H1 (cell line): ENCODE measurements around the gene SZT2. TPM values are rescaled to one million over a fixed set of nuclear protein-coding genes. Genes with fewer than 3 reads are reported as not detected.

Experiments
- CTCF ChIA-PET: fragments of 300-600 bp; sonication (Branson Sonifier 250); formaldehyde crosslinking; loops from one replicate; lab custom pipeline; 2021; ENCODE audit not compliant: partially characterized antibody; lab: Charles Lee
- POLR2A ChIA-PET: fragments of 300-600 bp; sonication (Branson Sonifier 250); formaldehyde crosslinking; loops from one replicate; lab custom pipeline; 2021; ENCODE audit warnings: inconsistent platforms; ENCODE audit not compliant: partially characterized antibody; lab: Charles Lee
- DNase-seq, 2 experiments: peaks; one replicate each; pipeline versions ENCODE4 v3.0.0 to v3.0.0-alpha.2; 2010 to 2022; ENCODE audit warnings: low spot score in 2 of 2, low read depth in 1 of 2, mixed read lengths in 1 of 2
- FAIRE-seq: peaks from 2 replicates; lab custom pipeline; 2011; peaks lifted over from hg19 to GRCh38; lab: Jason Lieb, UNC
- H2AFZ ChIP-seq: 2 replicates; pipeline ENCODE4 v1.8.1; 2012; ENCODE audit warnings: low read length, inconsistent platforms
- H2AK5ac ChIP-seq: 2 replicates; pipeline ENCODE4 v1.6.1; 2013; ENCODE audit warnings: low read depth, low read length
- H2BK120ac ChIP-seq: replicated peaks from 2 replicates; pipeline ENCODE3; 2013; ENCODE audit warnings: low read depth, low read length, inconsistent platforms
- H2BK12ac ChIP-seq: 2 replicates; pipeline ENCODE4 v1.6.1; 2013; ENCODE audit warnings: low read depth, low read length
- H2BK15ac ChIP-seq: 2 replicates; pipeline ENCODE4 v1.6.1; 2013; ENCODE audit warnings: low read length
- H2BK20ac ChIP-seq: 2 replicates; pipeline ENCODE4 v1.6.1; 2013; ENCODE audit warnings: low read length
- H2BK5ac ChIP-seq: 2 replicates; pipeline ENCODE4 v1.6.1; 2013; ENCODE audit warnings: low read depth, low read length
- H3K14ac ChIP-seq: 2 replicates; pipeline ENCODE4 v1.6.1; 2013; ENCODE audit warnings: inconsistent platforms; ENCODE audit not compliant: insufficient read length
- H3K18ac ChIP-seq: 2 replicates; pipeline ENCODE4 v1.6.1; 2013; ENCODE audit warnings: low read length; ENCODE audit errors: extremely low read depth
- H3K23ac ChIP-seq: 2 replicates; pipeline ENCODE4 v1.6.1; 2013; ENCODE audit warnings: inconsistent platforms; ENCODE audit not compliant: insufficient read length
- H3K23me2 ChIP-seq: 2 replicates; pipeline ENCODE4 v1.6.1; 2013; ENCODE audit warnings: low read depth, low read length
- H3K27ac ChIP-seq: 2 replicates; pipeline ENCODE4 v1.6.1; 2011; ENCODE audit warnings: low read depth, low read length, inconsistent platforms
- H3K27me3 ChIP-seq, 4 experiments: replicated peaks in 1 of 4; 1 replicate in 1 of 4; 2 replicates in 3 of 4; pipeline versions ENCODE4 v1.6.1 to v1.8.1; 2011 to 2013; ENCODE audit warnings: low read length in 3 of 4, mild to moderate bottlenecking in 3 of 4, inconsistent platforms in 2 of 4, mixed read lengths in 2 of 4, moderate library complexity in 1 of 4; ENCODE audit not compliant: control insufficient read depth in 3 of 4, insufficient read depth in 3 of 4; ENCODE audit errors: extremely low read depth in 1 of 4
- H3K36me3 ChIP-seq, 4 experiments: 2 replicates each; pipeline versions ENCODE4 v1.6.1 to v1.8.1; 2011 to 2013; ENCODE audit warnings: mild to moderate bottlenecking in 4 of 4, low read length in 3 of 4, moderate library complexity in 2 of 4, control low read depth in 1 of 4, inconsistent platforms in 1 of 4; ENCODE audit not compliant: insufficient read depth in 4 of 4, control insufficient read depth in 2 of 4
- H3K4ac ChIP-seq: replicated peaks from 2 replicates; pipeline ENCODE3; 2013; ENCODE audit warnings: low read length, low read depth, mixed read lengths, inconsistent platforms; ENCODE audit not compliant: insufficient read length
- H3K4me1 ChIP-seq, 4 experiments: replicated peaks in 1 of 4; 1 replicate in 1 of 4; 2 replicates in 3 of 4; pipeline versions ENCODE4 v1.6.1 to v1.8.1; 2011 to 2013; ENCODE audit warnings: low read length in 3 of 4, inconsistent platforms in 2 of 4, mixed read lengths in 1 of 4; ENCODE audit not compliant: insufficient read depth in 4 of 4, control insufficient read depth in 3 of 4
- H3K4me2 ChIP-seq, 2 experiments: 2 replicates each; pipeline versions ENCODE4 v1.6.1 to v1.8.1; 2011 to 2013; ENCODE audit warnings: low read depth in 2 of 2, low read length in 2 of 2, control low read depth in 1 of 2, inconsistent platforms in 1 of 2, mild to moderate bottlenecking in 1 of 2; ENCODE audit not compliant: insufficient read depth in 1 of 2
- H3K4me3 ChIP-seq, 4 experiments: fragments of 200-600, 300-600 bp in 1 of 4; sonication (generic), shearing (Covaris generic), sonication (Bioruptor Twin) in 1 of 4; 2 replicates each; pipeline versions ENCODE4 v1.5.1 to v1.8.1; 2011 to 2016; ENCODE audit warnings: low read length in 4 of 4, low read depth in 3 of 4, control low read depth in 2 of 4, inconsistent platforms in 2 of 4, mild to moderate bottlenecking in 2 of 4, mixed read lengths in 1 of 4, moderate library complexity in 1 of 4; ENCODE audit not compliant: insufficient read depth in 2 of 4; ENCODE audit errors: extremely low read depth in 1 of 4
- H3K56ac ChIP-seq: replicated peaks from 2 replicates; pipeline ENCODE3; 2013; ENCODE audit warnings: low read depth, mild to moderate bottlenecking, mixed read lengths, low read length, inconsistent platforms; ENCODE audit not compliant: insufficient read length
- H3K79me1 ChIP-seq: 2 replicates; pipeline ENCODE4 v1.6.1; 2013; ENCODE audit warnings: low read depth, low read length, control low read depth
- H3K79me2 ChIP-seq, 2 experiments: 2 replicates each; pipeline versions ENCODE4 v1.6.1 to v1.8.1; 2012 to 2013; ENCODE audit warnings: low read length in 2 of 2, mild to moderate bottlenecking in 2 of 2, inconsistent platforms in 1 of 2; ENCODE audit not compliant: insufficient read depth in 2 of 2, control insufficient read depth in 1 of 2
- H3K9ac ChIP-seq, 4 experiments: replicated peaks in 1 of 4; 1 replicate in 1 of 4; 2 replicates in 3 of 4; pipeline versions ENCODE4 v1.6.1 to v1.8.1; 2011 to 2013; ENCODE audit warnings: low read depth in 3 of 4, low read length in 3 of 4, control low read depth in 2 of 4, mild to moderate bottlenecking in 2 of 4, moderate library complexity in 2 of 4, inconsistent platforms in 1 of 4; ENCODE audit errors: extremely low read depth in 1 of 4
- H3K9me3 ChIP-seq, 2 experiments: 2 replicates each; pipeline versions ENCODE4 v1.6.1 to v1.8.1; 2012 to 2013; ENCODE audit warnings: mild to moderate bottlenecking in 2 of 2, moderate library complexity in 2 of 2, control low read depth in 1 of 2, inconsistent platforms in 1 of 2, low read depth in 1 of 2, low read length in 1 of 2, mixed read lengths in 1 of 2; ENCODE audit not compliant: insufficient read depth in 2 of 2
- H4K20me1 ChIP-seq, 2 experiments: replicated peaks in 1 of 2; 2 replicates each; pipeline versions ENCODE3 to v1.8.1; 2011 to 2013; ENCODE audit warnings: inconsistent platforms in 2 of 2, low read length in 2 of 2, mild to moderate bottlenecking in 1 of 2; ENCODE audit not compliant: insufficient read depth in 2 of 2, control insufficient read depth in 1 of 2
- H4K5ac ChIP-seq: 2 replicates; pipeline ENCODE4 v1.6.1; 2013; ENCODE audit warnings: low read length, low read depth, mixed read lengths, inconsistent platforms; ENCODE audit not compliant: insufficient read length
- H4K8ac ChIP-seq: 2 replicates; pipeline ENCODE4 v1.8.0; 2013; ENCODE audit warnings: mild to moderate bottlenecking, moderate library complexity, low read length, inconsistent platforms; ENCODE audit not compliant: insufficient read depth; ENCODE audit errors: extremely low read depth
- H4K91ac ChIP-seq: replicated peaks from 2 replicates; pipeline ENCODE3; 2013; ENCODE audit warnings: low read length, mixed read lengths, inconsistent platforms; ENCODE audit not compliant: insufficient read length
- CBX5 ChIP-seq: fragments of 300-800, 300-1000 bp; sonication (generic); IDR thresholded peaks from 2 replicates; pipeline ENCODE4 v1.7.1; 2016; ENCODE audit warnings: antibody characterized with exemption, low read length, low read depth
- PHF8 ChIP-seq: fragments of 200-600 bp; sonication (generic); conservative IDR thresholded peaks from 2 replicates; pipeline ENCODE4 v1.7.1; 2012; ENCODE audit warnings: low read depth, mild to moderate bottlenecking, inconsistent platforms, low read length, moderate library complexity
- RXRA ChIP-seq: IDR thresholded peaks from 2 replicates; pipeline ENCODE4 v1.6.1; 2011; ENCODE audit warnings: low read depth, mild to moderate bottlenecking, low read length, moderate library complexity; ENCODE audit not compliant: insufficient read depth
- SIRT6 ChIP-seq: IDR thresholded peaks from one replicate; pipeline ENCODE4 v1.7.1; 2012; ENCODE audit warnings: low read length, inconsistent platforms
- SP1 ChIP-seq: IDR thresholded peaks from 2 replicates; pipeline ENCODE4 v1.6.1; 2011; ENCODE audit warnings: low read depth, low read length
- TBP ChIP-seq: IDR thresholded peaks from 2 replicates; pipeline ENCODE4 v1.6.1; 2011; ENCODE audit warnings: low read depth, low read length, improper control_type of control experiment
- TCF12 ChIP-seq: IDR thresholded peaks from 2 replicates; pipeline ENCODE4 v1.6.1; 2011; ENCODE audit warnings: low read depth, mild to moderate bottlenecking, low read length
- TEAD4 ChIP-seq: IDR thresholded peaks from 2 replicates; pipeline ENCODE4 v1.6.1; 2012; ENCODE audit warnings: low read depth, low read length, inconsistent platforms, mixed read lengths
- WGBS, 2 experiments: shearing (Covaris generic) in 1 of 2; methylation state at CpG; one replicate each; pipeline versions ENCODE4 v1.1.6 to v1.1.7; 2013 to 2015; ENCODE audit warnings: low lambda C conversion rate in 2 of 2, mixed read lengths in 2 of 2, inconsistent platforms in 1 of 2, low coverage in 1 of 2, missing lambda C conversion rate in 1 of 2; ENCODE audit not compliant: insufficient replicate concordance in 2 of 2, insufficient coverage in 1 of 2, insufficient read length in 1 of 2; ENCODE audit errors: extremely low coverage in 1 of 2, missing lambda C conversion rate in 1 of 2; 5-methylcytosine and 5-hydroxymethylcytosine counted together
- polyA plus RNA-seq, 7 experiments: library from polyadenylated mRNA; depleted of rRNA in 3 of 7; stranded (reverse) in 5 of 7; unstranded in 2 of 7; fragments of >200 nt in 5 of 7; fragments of 200-250 nt in 2 of 7; gene quantifications; 1 replicate in 5 of 7; 2 replicates in 1 of 7; 4 replicates in 1 of 7; pipeline versions ENCODE4 v1.2.1 to v1.2.3, GENCODE V29; 2011 to 2013; ENCODE audit warnings: missing spikeins in 2 of 7, mixed read lengths in 2 of 7
- total RNA-seq: library from RNA; stranded (reverse); fragmentation: NEBNext Ultra II Directional; extraction: Animal tissue kit (Norgen Biotek cat#: 25700); gene quantifications from 2 replicates; pipeline ENCODE4 v1.2.1, GENCODE V29; 2021
- TF ChIP-seq, protein P1 (sequence below): IDR thresholded peaks from 2 replicates; pipeline ENCODE4 v1.6.1; 2012; ENCODE audit warnings: inconsistent platforms

SZT2 gene
- total and polyA plus RNA-seq, 2 of the 8 experiments (the other 6 are each of a cell fraction or from before 2014, with no cell fraction given): 4.7 to 12.9 TPM

DNA sequence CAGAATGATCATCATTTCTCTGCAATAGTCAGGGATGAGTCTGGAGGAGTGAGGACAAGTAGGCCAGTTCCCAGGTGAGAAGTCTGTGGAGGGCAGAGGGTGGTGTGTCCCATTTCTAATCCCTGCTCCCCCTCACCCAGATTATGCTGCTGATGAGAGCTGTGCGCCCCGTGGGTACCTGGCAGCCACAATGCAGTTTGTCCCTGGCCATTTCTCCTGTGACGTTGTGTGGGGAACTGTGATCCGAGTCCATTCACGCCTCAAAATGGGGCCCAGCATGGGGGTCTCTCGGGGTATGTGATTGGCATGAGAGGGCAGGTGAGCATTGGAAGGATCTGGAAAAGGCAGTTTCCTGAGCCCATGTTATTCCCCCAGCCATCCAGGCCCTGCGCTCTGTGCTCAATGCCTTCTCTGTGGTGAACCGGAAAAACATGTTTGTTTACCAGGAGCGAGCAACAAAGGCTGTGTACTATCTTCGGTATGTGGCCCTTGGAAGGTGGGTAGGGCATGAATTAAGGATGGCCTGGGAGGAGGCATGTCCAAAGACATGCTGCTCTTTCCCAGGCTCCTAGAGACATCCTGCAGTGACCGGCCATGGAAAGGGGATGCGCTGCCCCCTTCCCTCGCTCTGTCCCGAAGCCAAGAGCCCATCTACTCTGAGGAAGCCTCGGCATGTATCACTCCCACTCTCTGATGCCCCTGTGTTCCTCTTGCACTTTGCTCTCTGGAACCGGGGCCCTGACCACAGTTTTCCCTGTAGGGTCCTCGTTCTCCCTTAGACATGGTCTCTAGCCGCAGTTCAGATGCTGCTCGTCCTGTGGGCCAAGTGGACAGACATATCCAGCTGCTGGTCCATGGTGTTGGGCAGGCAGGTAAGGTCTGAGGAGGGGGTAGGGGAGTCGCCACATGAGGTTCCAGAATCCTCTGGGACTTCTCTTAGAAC, 47.6 kb downstream of the SZT2 start:
- Histone ChIP-seq H3K9me3 (no peaks in the 10 kb centered on the region), H3K36me3 (peaks cover 0 to 21% (median 7%) of the 10 kb centered on the region in 4 experiments; a peak in 6 of 8 replicates), H3K18ac (no peak overlapping the region), H2AK5ac (no peak overlapping the region), H3K27ac (peak overlapping the region; percentile 40; the same call in 1 of the 2 replicates), H2BK20ac (no peak overlapping the region), H3K4me1 (no peaks in the 10 kb centered on the region), H3K4me3 (no peak overlapping the region), H4K5ac (no peak overlapping the region), H3K14ac (no peak overlapping the region), H3K27me3 (no peaks in the 10 kb centered on the region), H3K56ac (no peak overlapping the region), H3K23me2 (no peaks in the 10 kb centered on the region), H3K4me2 (no peak overlapping the region), H3K9ac (no peak overlapping the region), H3K79me2 (no peaks in the 10 kb centered on the region), H3K79me1 (no peaks in the 10 kb centered on the region), H2BK120ac (no peak overlapping the region), H2BK5ac (no peak overlapping the region; the same call in 1 of the 2 replicates), H2AFZ (no peak overlapping the region), H3K23ac (no peak overlapping the region), H4K8ac (no peak overlapping the region; the same call in 1 of the 2 replicates), H2BK15ac (no peak overlapping the region), H4K91ac (no peak overlapping the region), H4K20me1 (peaks cover 0 to 4% of the 10 kb centered on the region in 2 experiments), H2BK12ac (no peak overlapping the region), H3K4ac (no peak overlapping the region)
- FAIRE-seq (no peak), DNase-seq (no peak)
- CTCF ChIA-PET: interaction anchor here (1.1 to 1.4 kb wide), 2 partner anchors 11 to 92 kb away, joined by 3 read pairs; no protein-coding TSS in a partner anchor
- POLR2A ChIA-PET: interaction anchor here (0.8 to 1.3 kb wide), 3 partner anchors 8 to 16 kb away, joined by 3 to 6 read pairs (median 3); partner anchors contain the start of gene HYI
- WGBS, 2 experiments: 93% methylated on average over 20 of the region's 20 CpGs; no CpG with 5 or more reads in 1 of the 2 experiments
- no peak for TF ChIP-seq CBX5
- no peak for TF ChIP-seq RXRA
- TF ChIP-seq TBP: no peak
- TF ChIP-seq SIRT6: no peak
- no peak for TF ChIP-seq SP1
- TF ChIP-seq, protein P1, sequence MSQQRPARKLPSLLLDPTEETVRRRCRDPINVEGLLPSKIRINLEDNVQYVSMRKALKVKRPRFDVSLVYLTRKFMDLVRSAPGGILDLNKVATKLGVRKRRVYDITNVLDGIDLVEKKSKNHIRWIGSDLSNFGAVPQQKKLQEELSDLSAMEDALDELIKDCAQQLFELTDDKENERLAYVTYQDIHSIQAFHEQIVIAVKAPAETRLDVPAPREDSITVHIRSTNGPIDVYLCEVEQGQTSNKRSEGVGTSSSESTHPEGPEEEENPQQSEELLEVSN: no peak
- TF ChIP-seq TEAD4: no peak
- TF ChIP-seq PHF8: no peak
- no peak for TF ChIP-seq TCF12
